K562 (cell line): ENCODE results near the gene MARS1. TPM values are rescaled to one million over a fixed set of nuclear protein-coding genes. Genes with fewer than 3 reads are reported as not detected.

Experiments
- KDM4B ChIP-seq, 2 experiments: fragments of 450-650 bp in 1 of 2; sonication (generic) in 1 of 2; IDR thresholded peaks; 2 replicates each; pipeline ENCODE4 v1.6.1; 2016 to 2017; ENCODE audit warnings: borderline replicate concordance in 2 of 2, antibody characterized with exemption in 1 of 2, low read depth in 1 of 2, mild to moderate bottlenecking in 1 of 2
- SIX5 ChIP-seq, 2 experiments: IDR thresholded peaks; 2 replicates each; pipeline ENCODE4 v1.6.1; 2011; ENCODE audit warnings: low read length in 2 of 2, borderline replicate concordance in 1 of 2, low read depth in 1 of 2, mild to moderate bottlenecking in 1 of 2, moderate library complexity in 1 of 2; ENCODE audit not compliant: insufficient read depth in 1 of 2
- TAF1 ChIP-seq: IDR thresholded peaks from 2 replicates; pipeline ENCODE4 v1.6.1; 2011; ENCODE audit warnings: mild to moderate bottlenecking, low read length, moderate library complexity; ENCODE audit not compliant: insufficient read depth, control insufficient read depth, severe bottlenecking; ENCODE audit errors: extremely low read depth
- ZNF121 ChIP-seq: sonication (generic); formaldehyde crosslinking; conservative IDR thresholded peaks from 2 replicates; pipeline ENCODE4 v1.8.0; 2022; ENCODE audit warnings: missing genetic modification reagents
- ZNF174 ChIP-seq: fragments of 250-450 bp; sonication (Bioruptor Pico); IDR thresholded peaks from 2 replicates; pipeline ENCODE4 v1.4.0; 2020; ENCODE audit warnings: mild to moderate bottlenecking
- polyA plus RNA-seq, 8 experiments: library from polyadenylated mRNA; depleted of rRNA in 4 of 8; stranded (reverse) in 5 of 8; unstranded in 3 of 8; fragments of >200 nt; fragmentation: Nextera tagmentation in 2 of 8; fragmentation: Illumina TruSeq in 1 of 8; extraction: Ambion mirVana in 2 of 8; extraction: Trizol in 1 of 8; gene quantifications; 2 replicates each; pipeline versions ENCODE4 v1.2.1 to v1.2.3, GENCODE V29; 2011 to 2014; ENCODE audit warnings: inconsistent platforms in 1 of 8, missing spikeins in 1 of 8
- total RNA-seq, 7 experiments: library from RNA; depleted of rRNA in 6 of 7; stranded (reverse); fragments of >200 nt in 6 of 7; fragmentation: Illumina TruSeq in 2 of 7; extraction: Trizol in 2 of 7; gene quantifications; 2 replicates each; pipeline versions ENCODE4 v1.2.1 to v1.2.3, GENCODE V29; 2011 to 2021; ENCODE audit warnings: low replicate concordance in 1 of 7
- TF ChIP-seq, protein P1 (sequence below): sonication (generic); formaldehyde crosslinking; IDR thresholded peaks from 2 replicates; pipeline ENCODE4 v1.8.0; 2022; ENCODE audit warnings: mild to moderate bottlenecking, missing genetic modification reagents, borderline replicate concordance
- TF ChIP-seq, protein P2 (sequence below), 2 experiments: fragments of 200-800 bp in 1 of 2; sonication (Bioruptor generic) in 1 of 2; sonication (generic) in 1 of 2; formaldehyde crosslinking in 1 of 2; IDR thresholded peaks in 1 of 2; conservative IDR thresholded peaks in 1 of 2; 2 replicates each; pipeline versions ENCODE4 v1.5.0 to v1.6.1; 2016 to 2020; ENCODE audit warnings: missing compliant biosample characterization in 1 of 2, missing genetic modification characterization in 1 of 2, missing genetic modification reagents in 1 of 2
- TF ChIP-seq, protein P3 (sequence below), 2 experiments: fragments of 450-650 bp in 1 of 2; sonication (generic) in 1 of 2; formaldehyde crosslinking in 1 of 2; IDR thresholded peaks; 2 replicates each; pipeline versions ENCODE4 v1.7.1 to v1.9.0; 2016 to 2022; ENCODE audit warnings: inconsistent platforms in 1 of 2, mild to moderate bottlenecking in 1 of 2, missing genetic modification reagents in 1 of 2

Gene MARS1
- total and polyA plus RNA-seq, 9 of the 15 experiments (the other 6 are each of a cell fraction or from before 2014, with no cell fraction given) = 117 to 382 (median 220) TPM

DNA sequence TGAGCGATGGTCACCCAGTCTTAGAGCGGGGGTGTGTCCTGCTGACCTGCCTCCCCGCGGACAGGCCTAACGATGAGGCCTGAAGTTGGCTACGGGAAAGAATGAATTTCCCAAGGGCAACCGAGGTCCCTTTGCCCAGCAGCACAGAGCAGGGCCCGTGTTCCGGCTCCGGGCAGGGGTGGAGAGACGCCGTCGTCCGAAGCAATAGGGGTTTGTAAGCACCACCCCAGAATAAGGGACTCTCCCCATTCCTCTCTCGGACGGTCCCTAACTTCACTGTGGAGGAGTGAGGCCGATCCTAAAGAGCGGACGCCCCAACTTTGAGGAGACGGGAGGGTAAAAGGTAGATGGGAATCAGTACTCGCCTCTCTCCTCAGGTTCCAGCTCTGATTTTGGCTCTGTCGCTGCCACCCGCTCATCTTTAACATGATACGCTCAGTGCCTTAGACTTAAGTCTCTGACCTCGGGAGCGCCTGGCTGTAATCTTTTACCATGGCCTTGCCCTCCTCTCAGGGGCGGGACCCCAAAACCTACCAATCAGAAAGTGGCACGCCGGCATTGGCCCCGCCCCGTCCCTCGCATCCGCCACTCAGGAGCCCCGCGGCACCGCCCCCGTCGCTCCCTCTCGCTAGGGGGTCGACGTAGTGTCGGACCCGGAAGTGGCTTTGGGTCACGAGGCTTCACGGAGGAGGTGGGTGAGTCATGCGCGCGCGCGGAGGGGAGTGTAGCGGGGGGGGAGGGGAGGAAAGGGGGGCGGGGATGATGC is 32.4 kb downstream of the MARS1 start, which contains the start of gene DDIT3 (continued):
- TF ChIP-seq, protein P1, sequence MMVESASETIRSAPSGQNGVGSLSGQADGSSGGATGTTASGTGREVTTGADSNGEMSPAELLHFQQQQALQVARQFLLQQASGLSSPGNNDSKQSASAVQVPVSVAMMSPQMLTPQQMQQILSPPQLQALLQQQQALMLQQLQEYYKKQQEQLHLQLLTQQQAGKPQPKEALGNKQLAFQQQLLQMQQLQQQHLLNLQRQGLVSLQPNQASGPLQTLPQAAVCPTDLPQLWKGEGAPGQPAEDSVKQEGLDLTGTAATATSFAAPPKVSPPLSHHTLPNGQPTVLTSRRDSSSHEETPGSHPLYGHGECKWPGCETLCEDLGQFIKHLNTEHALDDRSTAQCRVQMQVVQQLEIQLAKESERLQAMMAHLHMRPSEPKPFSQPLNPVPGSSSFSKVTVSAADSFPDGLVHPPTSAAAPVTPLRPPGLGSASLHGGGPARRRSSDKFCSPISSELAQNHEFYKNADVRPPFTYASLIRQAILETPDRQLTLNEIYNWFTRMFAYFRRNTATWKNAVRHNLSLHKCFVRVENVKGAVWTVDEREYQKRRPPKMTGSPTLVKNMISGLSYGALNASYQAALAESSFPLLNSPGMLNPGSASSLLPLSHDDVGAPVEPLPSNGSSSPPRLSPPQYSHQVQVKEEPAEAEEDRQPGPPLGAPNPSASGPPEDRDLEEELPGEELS (CRISPR knock-in tag) = no peak
- TF ChIP-seq, protein P2, sequence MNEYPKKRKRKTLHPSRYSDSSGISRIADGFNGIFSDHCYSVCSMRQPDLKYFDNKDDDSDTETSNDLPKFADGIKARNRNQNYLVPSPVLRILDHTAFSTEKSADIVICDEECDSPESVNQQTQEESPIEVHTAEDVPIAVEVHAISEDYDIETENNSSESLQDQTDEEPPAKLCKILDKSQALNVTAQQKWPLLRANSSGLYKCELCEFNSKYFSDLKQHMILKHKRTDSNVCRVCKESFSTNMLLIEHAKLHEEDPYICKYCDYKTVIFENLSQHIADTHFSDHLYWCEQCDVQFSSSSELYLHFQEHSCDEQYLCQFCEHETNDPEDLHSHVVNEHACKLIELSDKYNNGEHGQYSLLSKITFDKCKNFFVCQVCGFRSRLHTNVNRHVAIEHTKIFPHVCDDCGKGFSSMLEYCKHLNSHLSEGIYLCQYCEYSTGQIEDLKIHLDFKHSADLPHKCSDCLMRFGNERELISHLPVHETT (CRISPR knock-in tag; conservative IDR thresholded peaks at IDR 0.05 in 1 of 2, IDR thresholded peaks at IDR 0.05 in 1 of 2) = peak in 1 of 2 experiments; percentile 96; a peak in 2 of 4 replicates
- TF ChIP-seq ZNF174 (CRISPR knock-in tag) (no peak), ZNF121 (no peak), SIX5 (IDR thresholded peaks at IDR 0.05; ENCODE audit: borderline replicate concordance in 1 of 2, insufficient read depth in 1 of 2, low read depth in 1 of 2, low read length in 2 of 2) (no peak), TAF1 (peak; percentile 97), KDM4B (IDR thresholded peaks at IDR 0.05; ENCODE audit: borderline replicate concordance in 2 of 2, low read depth in 1 of 2) (peak in 1 of 2 experiments; percentile 26; a peak in 1 of 4 replicates)
- TF ChIP-seq, protein P3, sequence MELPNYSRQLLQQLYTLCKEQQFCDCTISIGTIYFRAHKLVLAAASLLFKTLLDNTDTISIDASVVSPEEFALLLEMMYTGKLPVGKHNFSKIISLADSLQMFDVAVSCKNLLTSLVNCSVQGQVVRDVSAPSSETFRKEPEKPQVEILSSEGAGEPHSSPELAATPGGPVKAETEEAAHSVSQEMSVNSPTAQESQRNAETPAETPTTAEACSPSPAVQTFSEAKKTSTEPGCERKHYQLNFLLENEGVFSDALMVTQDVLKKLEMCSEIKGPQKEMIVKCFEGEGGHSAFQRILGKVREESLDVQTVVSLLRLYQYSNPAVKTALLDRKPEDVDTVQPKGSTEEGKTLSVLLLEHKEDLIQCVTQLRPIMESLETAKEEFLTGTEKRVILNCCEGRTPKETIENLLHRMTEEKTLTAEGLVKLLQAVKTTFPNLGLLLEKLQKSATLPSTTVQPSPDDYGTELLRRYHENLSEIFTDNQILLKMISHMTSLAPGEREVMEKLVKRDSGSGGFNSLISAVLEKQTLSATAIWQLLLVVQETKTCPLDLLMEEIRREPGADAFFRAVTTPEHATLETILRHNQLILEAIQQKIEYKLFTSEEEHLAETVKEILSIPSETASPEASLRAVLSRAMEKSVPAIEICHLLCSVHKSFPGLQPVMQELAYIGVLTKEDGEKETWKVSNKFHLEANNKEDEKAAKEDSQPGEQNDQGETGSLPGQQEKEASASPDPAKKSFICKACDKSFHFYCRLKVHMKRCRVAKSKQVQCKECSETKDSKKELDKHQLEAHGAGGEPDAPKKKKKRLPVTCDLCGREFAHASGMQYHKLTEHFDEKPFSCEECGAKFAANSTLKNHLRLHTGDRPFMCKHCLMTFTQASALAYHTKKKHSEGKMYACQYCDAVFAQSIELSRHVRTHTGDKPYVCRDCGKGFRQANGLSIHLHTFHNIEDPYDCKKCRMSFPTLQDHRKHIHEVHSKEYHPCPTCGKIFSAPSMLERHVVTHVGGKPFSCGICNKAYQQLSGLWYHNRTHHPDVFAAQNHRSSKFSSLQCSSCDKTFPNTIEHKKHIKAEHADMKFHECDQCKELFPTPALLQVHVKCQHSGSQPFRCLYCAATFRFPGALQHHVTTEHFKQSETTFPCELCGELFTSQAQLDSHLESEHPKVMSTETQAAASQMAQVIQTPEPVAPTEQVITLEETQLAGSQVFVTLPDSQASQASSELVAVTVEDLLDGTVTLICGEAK (IDR thresholded peaks at IDR 0.05) = no peak
- TF ChIP-seq, protein P3 (CRISPR knock-in tag; IDR thresholded peaks at IDR 0.05) = no peak
